GM03348 (cell line): ENCODE measurements around the gene SYCN.
"Not testable (repeated sequence)": the region's sequence is repeated elsewhere in the genome, so short reads cannot be mapped to it uniquely, and the experiment has no call there.

Experiments used
- DNase-seq: peaks from one replicate; pipeline ENCODE4 v3.0.0; 2012; ENCODE audit warnings: low spot score

The SYCN gene, protein sequence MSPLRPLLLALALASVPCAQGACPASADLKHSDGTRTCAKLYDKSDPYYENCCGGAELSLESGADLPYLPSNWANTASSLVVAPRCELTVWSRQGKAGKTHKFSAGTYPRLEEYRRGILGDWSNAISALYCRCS

GRCh38 chr19:39203372-39204341, at the start of gene SYCN:
SYCN (minus strand) TSS chr19:39204263; CDS start chr19:39204254, 9 bp downstream.
- no peak for DNase-seq

DNA sequence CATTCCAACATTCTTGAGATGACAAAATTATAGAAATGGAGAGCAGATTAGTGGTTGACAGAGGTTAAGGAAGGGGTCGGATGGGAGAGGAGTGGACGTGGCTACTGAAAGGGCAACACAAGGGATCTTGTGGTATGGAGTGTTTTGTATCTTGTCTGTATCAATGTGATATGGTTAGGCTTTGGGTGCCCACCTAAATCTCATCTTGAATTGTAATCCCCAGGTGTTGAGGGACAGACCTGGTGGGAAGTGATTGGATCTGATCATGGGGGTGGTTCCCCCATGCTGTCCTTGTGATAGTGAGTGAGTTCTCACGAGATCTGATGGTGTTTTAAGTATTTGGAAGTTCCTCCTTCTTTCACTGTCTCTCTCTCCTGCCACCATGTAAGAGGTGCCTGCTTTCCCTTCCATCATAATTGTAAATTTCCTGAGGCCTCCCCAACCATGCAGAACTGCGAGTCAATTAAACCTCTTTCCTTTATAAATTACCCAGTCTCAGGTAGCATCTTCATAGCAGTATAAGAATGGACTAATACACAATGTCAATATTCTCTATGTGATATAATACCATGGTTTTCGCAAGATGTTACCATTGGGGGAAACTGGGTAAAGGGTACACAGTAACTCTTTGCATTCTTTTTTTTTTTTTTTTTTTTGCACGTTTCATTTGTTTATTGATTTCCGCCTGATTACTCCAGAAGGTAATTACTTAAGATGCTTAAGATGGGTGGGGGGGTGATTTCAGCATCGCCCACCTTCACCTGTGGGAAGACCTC, 49.5 kb upstream of the SYCN start:
- no peak for DNase-seq

DNA sequence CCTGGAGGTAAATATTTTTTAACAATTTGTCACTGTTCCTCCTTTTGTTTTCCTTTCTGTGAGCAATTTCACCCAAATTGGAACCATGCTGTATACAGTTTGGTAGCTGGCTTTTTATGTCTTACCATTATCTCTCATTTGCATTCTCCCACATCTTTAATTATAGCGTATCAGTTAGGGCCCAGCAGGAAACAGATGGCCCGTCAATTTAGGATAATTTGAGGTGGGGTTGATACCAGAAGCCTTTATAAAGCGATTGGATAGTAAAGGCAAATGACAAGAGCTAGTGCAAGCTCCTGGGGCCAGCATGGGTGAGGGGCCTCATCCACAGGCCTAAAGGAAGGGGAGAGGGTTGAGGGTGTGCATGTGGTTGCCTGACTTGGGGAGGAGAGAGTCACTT, 48.4 kb upstream of the SYCN start:
- DNase-seq, result no peak

GRCh38 chr19:39251846-39252245, 47.8 kb upstream of the SYCN start:
- DNase-seq, result no peak

- DNase-seq, result no peak
Observed at GRCh38 chr19:39251081-39251480, 47.0 kb upstream of the SYCN start.

- DNase-seq, result no peak
Observed at GRCh38 chr19:39248806-39249205, 44.7 kb upstream of the SYCN start, which contains the start of gene IFNL4. IFNL4 (minus strand) TSS chr19:39248856.

DNA sequence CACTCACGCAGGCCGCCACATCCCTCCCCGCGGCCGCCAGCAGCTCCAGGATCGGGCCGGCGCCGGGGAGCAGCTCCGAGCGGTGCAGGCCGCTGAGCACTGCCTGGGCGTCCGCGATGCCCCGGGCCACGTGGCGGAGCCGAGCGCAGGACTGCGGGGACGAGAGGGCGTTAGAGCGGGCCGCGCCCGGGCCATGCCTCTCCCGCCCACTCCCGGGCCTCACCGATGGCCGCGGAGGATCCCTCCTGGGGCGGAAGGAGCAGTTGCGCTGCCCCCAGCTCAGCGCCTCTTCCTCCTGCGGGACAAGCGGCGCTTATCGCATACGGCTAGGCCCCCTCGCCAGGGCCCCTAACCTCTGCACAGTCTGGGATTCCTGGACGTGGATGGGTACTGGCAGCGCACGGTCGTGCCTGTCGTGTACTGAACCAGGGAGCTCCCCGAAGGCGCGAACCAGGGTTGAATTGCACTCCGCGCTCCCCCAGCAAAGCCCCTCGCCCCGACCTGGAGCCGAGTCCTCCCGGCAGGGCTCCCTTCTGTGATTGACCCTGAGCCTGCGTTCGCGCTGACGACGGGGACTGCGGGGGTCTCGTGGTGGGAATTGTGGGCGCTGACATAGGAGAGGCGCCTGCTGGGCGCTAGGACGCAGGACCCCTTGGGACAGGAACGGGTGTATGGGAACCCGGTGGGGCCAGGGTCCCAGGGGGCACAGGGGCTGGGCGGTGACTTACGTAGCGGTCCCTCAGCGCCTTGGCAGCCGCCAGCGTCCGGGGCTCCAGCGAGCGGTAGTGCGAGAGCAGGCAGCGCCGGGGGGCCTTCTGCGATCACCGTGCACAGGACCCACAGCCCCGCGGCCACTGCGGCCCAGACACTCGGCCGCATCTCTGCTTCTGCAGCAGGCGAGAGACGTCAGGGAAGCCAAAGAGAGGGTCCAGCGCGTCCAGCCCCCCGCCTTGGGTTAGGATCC, 43.9 kb upstream of the SYCN start:
- DNase-seq, result peak; percentile 34

DNA sequence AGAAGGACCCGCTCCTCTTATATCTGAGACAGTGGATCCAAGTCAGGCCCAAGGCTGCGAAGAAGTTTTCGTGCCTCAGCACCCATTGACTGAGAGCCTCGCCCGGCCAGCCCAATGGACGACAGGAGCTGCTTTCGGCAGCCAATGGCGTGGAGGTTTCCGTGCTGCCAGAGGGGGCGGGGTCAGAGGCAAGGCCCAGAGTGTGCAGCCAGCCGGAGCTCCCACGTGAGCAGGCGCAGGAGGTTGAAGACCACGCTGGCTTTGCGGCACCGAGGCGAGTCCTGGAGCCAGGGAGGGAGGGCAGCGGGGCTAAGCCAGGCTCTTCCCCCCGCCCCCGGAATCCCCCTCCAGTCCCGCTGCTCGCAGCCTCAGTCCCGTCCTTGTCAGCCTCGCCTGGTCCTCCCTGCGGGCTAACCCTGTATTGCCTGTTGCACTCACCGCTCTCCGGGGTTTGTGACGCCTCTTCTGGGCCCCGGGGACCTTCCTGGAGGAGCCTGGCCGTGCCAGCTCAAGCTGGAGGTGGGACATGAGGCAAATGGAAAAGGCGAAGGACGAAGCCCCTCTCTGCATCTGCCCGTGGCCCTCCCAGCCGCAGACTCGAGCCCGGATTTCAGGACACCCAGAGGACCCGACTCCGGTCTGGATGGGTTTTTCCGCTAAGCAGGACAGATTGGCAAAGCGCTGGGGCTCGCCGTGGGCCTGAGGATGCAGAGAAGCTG, 43.0 kb upstream of the SYCN start:
- no peak for DNase-seq

DNA sequence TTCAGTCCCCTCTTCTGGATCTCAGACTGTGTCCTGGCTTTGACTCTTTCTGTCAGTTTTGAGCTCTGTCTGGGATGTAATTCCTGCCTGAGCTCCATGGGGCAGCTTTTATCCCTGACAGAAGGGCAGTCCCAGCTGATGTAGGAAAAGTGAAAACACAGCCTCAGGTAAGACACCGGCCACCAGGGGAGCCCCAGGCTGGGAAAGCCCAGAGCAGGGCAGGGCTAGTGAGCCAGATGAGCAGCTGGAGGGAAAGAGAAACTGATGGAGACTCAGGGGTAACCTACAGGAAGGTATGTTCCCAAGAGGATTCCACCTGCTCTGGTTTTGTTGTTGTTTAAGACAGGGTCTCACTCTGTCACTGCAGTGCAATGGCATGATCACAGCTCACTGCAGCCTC, 41.1 kb upstream of the SYCN start:
- DNase-seq, result not testable (repeated sequence)

- DNase-seq, result not testable (repeated sequence)
Observed at GRCh38 chr19:39244410-39245100, 40.5 kb upstream of the SYCN start, which contains the start of gene IFNL3. IFNL3 (minus strand) TSS chr19:39245006; CDS start chr19:39244967, 39 bp downstream.

- DNase-seq, result not testable (repeated sequence)
Observed at GRCh38 chr19:39243741-39244140, 39.7 kb upstream of the SYCN start.

DNA sequence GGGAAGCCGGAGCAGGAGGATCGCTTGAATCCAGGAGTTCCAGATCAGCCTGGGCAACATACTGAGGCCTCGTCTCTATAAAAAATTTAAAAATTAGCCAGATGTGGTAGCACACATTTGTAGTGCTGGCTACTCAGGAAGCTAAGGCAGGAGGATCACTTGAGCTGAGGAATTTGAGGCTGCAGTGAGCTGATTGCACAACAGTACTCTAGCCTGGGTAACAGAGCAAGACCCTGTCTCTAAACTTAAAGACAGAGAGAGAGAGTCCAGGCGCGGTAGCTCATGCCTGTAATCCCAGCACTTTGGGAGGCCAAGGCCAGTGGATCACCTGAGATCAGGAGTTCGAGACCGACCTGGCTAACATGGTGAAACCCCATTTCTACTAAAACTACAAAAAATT, 36.4 kb upstream of the SYCN start:
- no peak for DNase-seq

DNA sequence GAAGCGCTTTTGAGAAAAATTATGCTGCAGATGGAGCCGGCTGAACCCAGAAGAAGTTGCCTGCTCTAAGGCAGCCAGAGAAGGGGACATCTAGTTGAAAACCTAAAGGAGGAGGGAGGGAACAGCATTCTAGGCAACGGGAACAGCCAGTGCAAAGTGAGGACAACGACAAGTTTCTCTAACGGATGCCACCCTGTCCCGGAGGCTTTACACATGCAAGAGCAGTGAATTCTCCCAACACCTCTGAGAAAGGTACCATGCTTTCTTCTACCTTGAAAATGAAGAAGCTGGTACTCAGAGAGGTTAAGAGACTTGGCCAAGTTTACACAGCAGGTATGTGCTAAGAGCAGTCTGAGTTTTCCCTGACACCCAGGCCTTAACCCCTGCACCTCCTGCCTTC, 34.9 kb upstream of the SYCN start:
- no peak for DNase-seq

- no peak for DNase-seq
Observed at GRCh38 chr19:39238209-39238608, 34.1 kb upstream of the SYCN start.

GRCh38 chr19:39237200-39238184, 33.4 kb upstream of the SYCN start:
- DNase-seq, result no peak

GRCh38 chr19:39236527-39236926, 32.5 kb upstream of the SYCN start:
- no peak for DNase-seq

- no peak for DNase-seq
Observed at GRCh38 chr19:39232708-39233107, 28.6 kb upstream of the SYCN start.

- no peak for DNase-seq
Observed at GRCh38 chr19:39230096-39230764, 26.2 kb upstream of the SYCN start.
